Activated gamma-delta T cell treated with anti-CD3 and anti-CD28 coated beads, Interleukin-2, amount 50 U/mL, for 16 hours (primary cell): ENCODE measurements around the gene MEPCE.
A peak's percentile ranks its signal among the peaks of the same experiment; 100 is the strongest.

Source experiments
- DNase-seq: peaks from one replicate; pipeline ENCODE4 v3.0.0-alpha.2; 2020; ENCODE audit warnings: low read depth

Gene MEPCE

GRCh38 chr7:100483090-100483721, 53.6 kb downstream of the MEPCE start:
- DNase-seq = peak; percentile 74
